Activated CD8-positive, alpha-beta memory T cell treated with anti-CD3 and anti-CD28 coated beads, Interleukin-2, amount 50 U/mL, for 4 hours (primary cell): Measurements from ENCODE around the gene SLC25A34.

Experiments used
- DNase-seq: peaks from one replicate; pipeline ENCODE4 v3.0.0-alpha.2; 2020

The SLC25A34 gene

DNA sequence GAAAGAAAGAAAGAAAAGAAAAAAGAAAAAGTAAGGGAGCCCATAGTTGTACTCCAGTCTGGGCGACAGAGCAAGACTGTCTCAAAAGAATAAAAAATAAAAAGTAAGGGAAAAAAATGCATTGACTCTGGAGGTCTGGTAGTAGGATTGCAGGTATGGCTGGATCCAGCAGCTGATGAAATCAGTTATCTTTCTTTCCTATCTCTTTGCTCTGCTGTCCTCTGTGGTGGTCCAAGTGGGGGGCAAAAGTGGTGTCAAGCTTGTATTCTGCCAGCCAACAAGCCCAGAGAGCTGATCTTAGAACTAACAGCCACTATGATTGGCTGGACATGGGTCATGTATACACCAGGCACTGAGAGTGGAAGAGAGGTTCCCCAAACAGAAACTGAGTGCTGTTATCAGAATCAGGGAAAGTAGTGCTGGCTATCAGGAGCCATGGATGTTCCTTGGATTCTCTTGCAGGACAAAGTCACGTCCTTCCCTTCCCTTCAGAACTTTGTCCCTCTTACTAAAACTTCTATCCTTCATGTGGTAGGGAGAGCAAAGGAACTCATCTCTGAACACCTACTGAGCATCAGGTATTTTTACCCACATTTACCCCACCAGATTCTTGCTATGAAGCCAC lies 19.1 kb downstream of the SLC25A34 start:
- DNase-seq, result no peak

DNA sequence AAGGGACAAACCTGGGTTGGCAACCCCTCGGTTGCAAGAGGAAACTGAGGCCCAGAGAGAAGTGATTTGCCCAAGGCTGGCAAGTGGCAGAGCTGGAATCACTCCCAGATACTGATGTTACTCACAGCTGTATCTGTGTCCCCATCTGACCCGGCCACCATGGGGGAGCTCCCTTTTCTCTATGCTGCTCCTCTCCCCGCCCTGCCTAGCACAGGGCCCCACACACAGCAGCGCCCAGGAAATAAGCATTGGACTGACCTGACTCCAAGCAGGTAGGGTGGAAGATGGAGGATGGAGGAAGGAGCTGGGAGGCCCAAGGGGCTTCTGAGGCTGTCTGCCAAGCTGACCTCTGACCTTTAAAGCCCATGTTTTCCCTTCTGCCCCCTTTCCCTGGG lies 19.6 kb downstream of the SLC25A34 start:
- no peak for DNase-seq

DNA sequence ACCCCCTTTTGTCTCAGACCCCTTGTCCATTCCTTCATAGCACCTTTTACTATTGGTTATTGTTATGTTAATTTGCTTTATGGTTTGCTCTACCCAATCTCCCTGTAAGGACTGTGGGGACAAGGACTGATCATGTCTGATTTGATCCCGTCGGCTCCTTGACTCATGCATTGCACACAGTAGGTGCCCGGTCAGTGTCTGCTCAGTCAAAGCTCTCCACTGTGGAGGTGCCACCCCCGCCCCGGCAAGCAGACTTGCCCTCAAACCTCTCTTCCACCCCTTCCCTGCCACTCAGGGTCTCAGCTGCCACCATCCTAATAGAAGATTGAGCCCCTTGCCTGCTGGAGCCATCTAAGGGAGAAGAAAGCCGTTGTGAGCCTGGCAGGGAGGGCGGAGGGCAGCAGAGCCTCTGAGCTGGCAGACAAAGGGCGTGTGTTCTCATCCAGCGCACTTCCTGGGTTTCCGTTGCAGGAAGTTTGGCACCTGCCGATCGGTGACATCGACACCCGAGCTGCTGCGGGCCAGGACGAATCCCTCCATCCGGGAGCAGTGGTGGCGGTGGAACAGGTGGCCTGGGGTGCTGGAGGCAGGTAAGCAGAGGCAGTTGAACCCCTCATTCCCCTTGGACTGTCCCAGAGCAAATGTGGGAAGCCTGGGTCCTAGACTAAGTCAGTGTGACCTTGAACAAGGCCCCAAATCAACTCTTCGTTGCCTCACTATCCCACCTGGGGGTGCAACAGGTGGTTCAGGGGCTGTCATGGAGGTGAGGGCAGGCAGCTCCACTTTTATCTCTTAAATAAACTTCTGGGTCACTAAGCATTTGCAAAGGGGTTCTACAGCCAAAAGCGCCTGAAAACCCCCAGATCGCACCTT lies 20.3 kb downstream of the SLC25A34 start:
- DNase-seq, result no peak

DNA sequence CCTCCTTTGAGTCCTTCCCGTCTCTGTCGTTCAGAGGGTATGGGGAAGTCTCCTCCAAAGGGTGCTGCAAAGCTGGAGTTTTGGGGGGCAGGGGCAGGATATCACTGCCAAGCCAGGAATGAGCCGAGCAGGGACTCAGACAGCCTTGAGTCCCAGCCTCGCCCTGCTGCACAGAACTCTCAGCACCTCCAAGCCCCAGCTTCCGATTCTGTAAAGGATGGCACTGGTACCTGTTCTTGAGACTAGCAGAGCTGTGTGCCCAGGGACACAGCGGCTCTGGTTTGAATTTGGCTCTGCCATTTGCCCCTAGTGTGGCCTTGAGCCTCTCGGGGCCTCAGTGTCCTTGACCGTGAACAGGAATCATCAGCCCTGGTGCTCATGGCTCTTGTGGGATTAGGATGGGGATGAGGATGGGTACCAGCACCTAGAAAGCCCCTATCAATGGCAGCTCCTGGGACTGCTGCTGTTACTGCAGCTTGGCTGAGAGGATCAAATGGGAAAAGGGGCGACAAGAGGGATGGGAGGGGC lies 21.0 kb downstream of the SLC25A34 start:
- no peak for DNase-seq

DNA sequence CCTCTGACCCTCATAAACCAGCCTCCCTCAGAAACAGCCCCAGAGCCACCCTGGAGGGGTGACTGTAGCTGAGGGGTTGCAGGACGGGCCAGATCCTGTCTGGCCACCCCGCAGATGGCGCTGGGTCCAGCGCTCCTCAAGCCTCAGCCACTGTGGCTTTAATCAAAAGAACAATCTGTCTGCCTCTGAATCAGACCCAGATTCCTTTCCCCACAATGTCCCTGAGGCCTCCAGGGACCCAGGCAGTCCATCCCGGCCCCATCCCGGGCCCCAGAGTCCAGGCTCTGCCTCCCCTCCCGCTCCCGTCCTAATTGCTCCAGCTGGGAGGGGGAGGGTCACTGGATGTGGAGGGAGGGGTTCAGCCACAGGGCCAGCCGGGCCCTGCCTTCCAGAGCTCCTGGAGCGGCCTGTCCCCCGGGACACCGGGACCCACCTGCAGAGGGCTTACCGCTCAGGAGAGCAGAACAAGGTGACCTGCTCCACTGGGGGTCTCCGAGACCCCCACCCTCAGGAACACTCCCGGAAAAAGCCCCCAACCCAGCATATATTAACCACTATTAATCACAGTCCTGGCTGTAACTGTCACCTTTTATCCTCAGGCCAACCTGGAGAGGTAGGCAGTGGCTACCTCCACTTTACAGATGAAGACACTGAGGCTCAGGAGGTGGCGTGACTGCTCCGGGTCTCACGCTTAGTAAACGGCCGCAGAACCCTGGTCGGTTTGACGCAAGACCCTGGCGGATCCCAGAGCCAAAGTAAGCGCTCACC lies 21.7 kb downstream of the SLC25A34 start:
- no peak for DNase-seq

DNA sequence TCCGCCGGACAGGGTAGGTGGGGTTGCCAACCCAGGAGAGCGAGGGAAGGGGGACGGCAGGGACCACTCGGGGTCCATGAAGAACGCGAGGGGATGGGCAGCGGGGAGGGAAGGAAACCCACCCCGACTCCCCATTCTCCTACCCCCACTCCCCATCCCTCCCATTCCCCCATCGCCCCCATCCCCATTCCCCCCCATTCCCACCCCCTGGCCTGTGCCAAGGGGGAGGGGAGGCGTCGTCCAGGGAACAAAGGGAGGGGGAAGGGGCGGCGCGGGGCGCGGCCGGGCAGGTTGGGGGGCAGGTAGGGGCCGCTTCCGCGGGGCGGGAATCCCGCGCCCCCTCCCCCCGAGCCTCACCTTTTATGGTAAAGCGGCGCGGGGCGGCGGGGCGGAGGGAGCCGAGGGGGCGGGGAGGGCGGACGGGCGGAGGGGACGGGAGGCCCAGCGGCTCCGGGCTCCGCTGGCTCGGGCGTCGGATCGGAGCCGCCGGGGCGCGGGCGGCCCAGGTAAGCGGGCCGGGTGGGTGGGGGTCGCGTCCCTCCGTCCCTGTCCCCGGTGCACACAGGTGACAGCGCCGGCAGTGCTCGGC lies 22.4 kb downstream of the SLC25A34 start, which contains the start of gene FBLIM1:
TSS of gene FBLIM1 (plus strand) at position 453 of the 589 bp plus-strand sequence. CDS start 6,189 bp downstream, outside the sequence.
- no peak for DNase-seq

DNA sequence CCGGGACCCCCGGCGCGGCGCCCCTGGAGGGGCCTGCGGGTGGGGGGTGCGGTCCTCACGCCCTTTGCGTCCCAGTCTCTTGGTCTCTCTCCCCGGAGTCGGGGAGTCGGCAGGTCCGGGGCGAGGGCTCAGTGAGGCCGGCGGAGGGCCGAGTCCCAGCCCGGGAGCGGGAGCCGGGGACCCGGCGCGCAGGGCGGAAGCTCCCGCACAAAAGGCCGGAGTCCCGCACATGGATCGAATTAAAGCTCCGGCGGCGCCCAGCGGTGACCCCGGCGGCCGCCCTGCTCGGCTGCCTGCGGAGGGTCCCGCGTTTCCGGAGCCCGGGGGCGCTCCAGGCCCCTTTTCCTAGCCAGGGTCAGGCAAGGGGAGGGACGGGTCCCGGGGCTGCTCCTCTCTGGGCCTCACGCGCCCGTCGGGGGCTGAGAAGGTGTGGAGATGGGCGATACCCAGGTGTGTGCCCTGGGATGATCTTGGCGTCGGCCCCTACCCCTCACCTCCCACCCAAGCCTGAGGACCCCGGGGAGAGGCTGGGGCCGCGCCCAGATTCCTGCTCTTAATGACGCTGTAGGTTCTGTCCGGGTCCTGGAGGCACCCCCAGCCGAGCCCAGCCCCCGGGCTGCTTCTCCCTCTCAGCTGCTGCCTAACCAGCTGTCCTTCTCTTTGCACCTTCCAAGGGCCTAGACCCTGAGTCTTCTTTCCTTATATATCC lies 23.0 kb downstream of the SLC25A34 start:
- no peak for DNase-seq

DNA sequence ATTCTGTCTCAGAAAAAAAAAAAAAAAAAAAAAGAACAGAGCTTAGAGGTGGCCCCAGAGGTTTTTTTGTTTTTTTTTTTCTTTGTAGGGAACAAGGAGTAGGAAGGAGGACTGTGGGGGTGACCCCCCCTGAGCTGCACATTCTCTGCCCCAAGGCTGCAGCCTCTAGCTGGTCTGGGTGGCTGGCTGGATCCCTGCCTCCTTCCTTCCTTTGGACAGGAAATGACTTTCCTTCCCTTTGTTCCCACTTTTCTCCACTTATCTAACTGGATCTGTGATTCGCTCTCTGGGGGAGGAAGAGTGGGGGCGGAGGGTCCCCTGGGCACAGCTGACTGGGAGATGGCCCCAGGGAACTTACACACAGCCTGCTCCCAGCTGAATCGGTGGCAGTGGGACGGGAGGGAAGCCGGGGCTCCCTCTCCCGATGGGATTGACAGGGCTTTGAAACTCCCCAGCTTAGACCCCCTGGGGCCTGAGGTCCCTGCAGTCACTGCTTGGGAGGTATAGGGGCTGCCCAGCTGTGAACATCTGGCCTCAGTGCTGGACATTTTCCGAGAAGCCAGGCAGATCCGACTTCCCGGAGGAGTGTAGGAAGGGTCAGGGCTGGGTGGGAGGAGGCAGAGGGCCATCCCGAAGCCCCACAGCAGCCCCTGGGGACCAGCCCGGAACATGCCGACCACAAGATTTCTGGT lies 24.6 kb downstream of the SLC25A34 start:
- no peak for DNase-seq

DNA sequence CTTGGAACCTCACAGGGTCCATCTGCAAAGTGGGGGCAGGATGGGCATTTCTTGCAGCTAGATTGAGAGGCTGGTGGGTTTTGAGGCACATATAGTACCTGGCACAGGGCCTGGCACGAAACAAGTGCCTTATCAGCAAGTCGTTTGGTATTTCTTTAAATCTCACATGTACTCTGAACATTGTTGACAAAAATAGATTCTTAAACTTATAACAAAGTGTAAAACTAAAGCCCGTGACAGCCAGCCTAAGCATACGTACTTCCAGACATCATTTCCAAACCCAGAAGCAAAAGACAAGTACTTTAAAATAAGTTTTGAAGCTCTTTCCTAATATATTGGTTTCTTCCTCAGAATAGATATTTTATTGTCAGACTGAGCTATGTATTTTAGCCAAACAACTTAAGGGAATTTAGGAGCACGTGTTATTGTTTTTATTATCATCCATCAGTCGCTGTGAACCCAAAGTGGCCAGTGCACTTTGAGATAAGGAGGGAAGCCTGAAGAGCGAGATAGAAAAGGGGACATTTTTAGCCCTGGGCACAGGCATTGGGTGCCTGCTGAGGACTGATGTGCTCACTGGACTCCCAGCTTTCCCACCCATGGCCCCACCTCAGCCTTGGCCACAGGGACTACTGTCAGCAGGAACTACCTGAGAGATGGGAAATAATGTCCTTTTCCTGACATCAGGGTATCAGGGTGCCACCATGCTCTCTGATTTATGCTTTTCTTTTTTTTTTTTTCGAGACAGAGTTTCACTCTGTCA lies 25.5 kb downstream of the SLC25A34 start:
- DNase-seq, result no peak

DNA sequence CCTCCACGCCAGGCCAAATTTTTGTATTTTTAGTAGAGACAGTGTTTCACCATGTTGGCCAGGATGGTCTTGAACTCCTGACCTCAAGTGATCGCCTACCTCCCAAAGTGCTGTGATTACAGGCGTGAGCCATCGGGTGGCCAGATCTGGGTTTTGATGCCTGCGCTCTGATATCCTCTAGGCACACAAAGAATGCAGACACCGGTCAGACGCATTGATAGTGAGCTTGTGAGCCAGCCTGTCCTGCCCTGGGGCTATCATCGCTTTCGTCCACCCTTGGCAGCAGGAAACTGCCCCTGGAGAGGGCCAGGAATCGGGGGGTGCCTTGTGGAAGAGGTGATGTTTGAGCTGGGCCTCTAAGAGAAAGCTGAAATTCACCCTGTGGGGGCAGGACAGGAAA lies 26.5 kb downstream of the SLC25A34 start:
- no peak for DNase-seq

DNA sequence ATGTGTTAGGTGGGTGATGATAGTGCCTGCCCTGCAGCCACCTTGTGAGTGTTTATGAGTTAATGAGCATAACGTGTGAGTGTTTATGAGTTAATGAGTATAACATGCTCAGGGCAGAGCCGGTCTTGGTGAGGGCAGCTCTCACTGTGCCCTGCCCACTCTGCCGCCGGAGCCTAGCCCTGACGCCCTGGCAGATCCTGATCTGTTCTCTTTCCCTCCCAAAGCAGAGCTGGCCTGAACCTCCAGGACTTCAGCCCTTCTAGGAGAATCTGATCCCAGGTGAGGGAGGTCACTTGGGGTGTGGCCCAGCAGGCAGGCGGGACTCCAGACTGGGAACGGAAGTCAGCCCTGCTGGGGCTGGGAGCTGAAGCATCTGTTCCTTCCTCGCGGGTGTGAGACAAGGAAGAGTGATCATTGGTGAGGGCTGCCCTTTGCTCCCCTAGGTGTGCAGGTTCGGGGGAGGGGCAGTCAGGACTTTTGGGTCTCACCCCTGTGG lies 28.3 kb downstream of the SLC25A34 start:
- no peak for DNase-seq

DNA sequence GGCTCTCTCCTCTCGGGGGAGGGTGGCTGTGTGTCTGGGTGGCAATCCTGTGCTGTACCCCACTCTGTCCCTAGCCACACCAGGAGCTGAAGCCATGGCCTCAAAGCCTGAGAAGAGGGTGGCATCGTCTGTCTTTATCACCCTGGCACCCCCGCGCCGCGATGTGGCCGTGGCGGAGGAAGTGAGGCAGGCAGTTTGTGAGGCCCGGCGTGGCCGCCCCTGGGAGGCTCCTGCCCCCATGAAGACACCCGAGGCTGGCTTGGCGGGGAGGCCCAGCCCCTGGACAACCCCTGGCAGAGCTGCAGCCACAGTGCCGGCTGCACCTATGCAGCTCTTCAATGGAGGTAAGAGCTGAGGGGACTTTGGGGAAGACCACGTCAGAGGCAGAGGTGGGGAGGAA lies 28.8 kb downstream of the SLC25A34 start:
- DNase-seq, result no peak

DNA sequence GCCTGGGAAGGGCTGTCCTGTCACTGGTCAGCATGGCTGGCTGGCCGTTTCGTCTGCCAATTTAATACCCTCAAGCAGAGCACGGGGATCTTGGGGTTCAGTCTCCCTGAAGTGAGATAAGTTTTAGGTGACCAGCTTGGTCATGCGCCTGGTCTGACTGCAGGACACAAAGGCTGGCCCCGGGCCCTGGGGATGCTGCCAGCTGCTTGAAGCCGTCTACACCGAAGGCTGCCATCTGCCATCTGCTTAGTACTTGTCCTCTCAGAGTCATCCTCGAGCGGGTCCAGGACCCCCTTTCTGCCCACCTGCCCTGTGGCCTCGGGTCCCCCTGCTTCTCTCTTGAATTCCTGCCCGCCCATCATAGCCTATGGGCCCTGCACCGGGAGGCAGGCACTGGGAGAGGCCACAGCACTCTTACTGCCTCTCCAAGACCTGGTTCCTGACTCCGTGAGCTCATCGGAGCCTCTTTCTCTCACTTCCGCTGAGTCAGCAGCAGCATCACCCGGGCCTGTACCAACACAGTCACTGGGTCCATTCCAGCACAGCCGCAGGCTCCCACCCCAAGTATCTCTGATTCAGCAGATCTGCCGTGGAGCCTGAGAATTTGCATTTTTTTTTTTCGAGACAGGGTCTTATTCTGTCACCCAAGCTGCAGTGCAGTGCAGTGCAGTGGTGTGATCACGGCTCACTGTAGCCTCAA lies 29.6 kb downstream of the SLC25A34 start:
- no peak for DNase-seq

DNA sequence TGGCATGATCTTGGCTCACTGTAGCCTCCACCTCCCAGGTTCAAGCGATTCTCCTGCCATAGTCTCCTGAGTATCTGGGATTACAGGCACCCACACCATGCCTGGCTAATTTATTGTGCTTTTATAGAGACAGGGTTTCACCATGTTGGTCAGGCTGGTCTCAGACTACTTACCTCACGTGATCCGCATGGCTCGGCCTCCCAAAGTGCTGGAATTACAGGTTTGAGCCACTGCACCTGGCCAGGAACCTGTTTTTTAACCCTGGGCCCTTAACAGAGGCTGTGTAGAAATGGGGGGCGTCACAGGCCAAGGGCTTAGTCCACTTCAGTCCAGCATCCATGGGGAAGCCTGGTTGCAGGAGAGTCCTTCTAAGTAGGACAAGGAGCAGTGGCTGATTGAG lies 31.9 kb downstream of the SLC25A34 start:
- DNase-seq, result no peak

DNA sequence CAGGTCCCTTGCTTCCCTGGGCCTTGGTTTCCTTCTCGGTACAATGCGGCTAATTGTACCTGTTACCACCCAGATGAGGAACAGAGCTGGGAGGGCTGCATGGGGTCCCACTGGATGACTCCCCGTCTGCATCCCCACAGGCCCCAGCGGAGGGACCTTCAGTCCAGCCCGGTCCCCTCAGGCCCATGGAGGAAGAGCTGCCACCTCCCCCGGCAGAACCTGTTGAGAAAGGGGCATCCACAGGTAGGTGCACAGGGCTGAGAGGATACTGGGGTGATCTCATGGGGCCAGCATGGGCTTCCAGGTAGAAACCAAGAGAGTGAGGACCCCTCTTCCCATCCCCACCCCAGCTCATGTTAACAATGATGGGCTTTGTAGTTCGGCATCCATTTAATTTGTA lies 32.3 kb downstream of the SLC25A34 start:
- DNase-seq, result no peak

DNA sequence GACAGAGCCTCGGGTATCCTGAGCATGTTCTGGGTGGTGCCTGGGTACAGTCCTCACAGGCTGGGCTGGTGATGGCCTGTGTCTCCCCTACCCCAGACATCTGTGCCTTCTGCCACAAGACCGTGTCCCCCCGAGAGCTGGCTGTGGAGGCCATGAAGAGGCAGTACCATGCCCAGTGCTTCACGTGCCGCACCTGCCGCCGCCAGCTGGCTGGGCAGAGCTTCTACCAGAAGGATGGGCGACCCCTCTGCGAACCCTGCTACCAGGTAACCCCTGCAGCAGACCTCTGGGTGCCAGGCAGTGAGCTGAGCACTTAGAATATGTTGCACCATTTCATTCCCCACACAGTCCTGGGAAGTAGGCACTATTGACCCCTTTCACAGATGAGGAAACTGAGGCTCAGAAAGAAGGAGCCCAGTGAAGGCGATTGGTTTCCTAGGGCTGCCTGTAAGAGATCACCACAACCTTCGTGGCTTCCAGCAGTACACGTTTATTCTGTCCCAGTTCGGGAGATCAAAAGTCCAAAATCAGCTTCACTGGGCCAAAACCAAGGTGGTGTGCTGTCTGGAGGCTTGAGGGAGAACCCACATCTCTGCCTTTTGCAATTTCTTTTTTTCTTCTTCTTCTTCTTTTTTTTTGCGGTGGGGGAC lies 34.4 kb downstream of the SLC25A34 start:
- DNase-seq, result no peak

DNA sequence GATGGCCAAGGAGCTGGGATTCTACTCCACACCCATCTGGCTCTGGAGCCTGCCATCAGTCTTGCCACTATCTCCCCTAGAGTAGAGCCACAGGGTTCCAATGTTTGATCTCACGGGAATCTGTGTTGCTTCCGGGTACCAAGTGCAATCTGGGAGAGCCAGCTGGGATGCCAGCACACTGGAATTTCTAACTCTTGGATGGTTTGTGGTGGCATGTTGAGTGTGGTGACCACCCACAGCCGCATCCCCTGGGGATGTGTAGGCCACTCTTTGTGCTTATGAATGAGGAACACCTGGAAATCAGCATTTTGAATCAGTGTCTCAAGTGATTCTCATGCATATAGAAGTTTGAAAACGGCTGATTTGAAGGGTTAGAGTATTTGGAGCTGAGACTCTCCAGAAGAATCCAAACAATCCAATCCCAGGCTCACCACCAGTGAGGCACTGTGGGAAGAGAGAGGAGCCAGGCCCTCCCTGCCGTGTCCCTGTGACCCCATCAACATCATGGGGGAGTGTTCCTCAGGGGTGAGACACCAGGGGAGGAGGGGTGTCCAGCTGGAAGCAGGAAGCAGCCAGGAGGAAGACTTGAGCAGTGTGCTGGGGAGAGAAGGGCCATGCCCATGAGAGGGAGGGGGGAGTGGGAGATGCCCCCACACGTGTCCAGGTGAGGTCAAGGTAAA lies 35.9 kb downstream of the SLC25A34 start:
- no peak for DNase-seq

DNA sequence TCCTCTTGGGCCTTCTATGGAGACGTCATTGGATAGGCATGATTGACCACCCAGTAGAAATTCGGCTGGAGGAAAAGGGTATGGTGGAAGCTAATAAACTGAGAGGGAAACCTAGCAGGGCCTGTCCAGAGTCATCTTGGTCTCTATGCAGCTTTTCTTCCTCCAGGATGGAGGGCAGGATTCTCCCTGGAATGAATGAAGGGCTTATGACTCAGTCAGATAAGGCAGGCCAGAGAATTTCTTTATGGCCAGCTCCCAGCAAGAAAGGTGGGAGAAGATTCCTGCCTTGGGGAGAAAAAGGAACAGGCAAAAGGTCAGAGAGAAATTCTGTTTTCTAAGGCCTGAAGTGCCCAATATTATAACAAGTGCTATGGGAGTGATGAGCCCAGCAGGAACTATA lies 39.6 kb downstream of the SLC25A34 start:
- no peak for DNase-seq
